Measurements from ENCODE around the gene EFR3B.

DNA sequence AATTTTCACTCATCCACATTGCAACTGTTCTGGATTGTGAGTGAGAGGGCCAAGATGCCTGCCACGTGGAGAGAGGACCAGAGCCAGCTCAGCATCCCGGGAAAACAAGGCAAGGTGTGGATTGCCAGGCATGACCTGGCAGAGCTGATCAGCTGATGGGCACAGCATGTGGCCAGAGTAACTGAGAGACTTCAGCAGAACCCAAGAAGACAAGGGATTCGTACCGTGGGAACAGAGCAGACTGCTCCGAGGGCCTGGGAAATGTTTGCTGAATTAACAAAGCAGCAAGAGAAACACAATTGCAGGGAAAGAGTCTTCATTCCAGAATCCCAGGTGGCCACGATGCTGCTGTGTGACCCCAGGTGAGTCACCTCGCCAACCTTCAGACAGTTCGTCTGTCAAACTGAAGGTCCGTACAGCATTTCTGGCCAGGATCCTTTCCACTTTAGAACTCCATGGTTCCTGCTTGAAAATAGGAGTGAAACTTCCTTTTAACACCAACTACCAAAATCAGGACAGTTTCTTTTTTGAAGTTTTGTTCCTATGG lies 152.8 kb downstream of the EFR3B start:
- TF ChIP-seq EZH2phosphoT487 (IDR thresholded peaks at IDR 0.05) (no peak), EZH2 (IDR thresholded peaks at IDR 0.05) (no peak)
- TF ChIP-seq, protein P1, sequence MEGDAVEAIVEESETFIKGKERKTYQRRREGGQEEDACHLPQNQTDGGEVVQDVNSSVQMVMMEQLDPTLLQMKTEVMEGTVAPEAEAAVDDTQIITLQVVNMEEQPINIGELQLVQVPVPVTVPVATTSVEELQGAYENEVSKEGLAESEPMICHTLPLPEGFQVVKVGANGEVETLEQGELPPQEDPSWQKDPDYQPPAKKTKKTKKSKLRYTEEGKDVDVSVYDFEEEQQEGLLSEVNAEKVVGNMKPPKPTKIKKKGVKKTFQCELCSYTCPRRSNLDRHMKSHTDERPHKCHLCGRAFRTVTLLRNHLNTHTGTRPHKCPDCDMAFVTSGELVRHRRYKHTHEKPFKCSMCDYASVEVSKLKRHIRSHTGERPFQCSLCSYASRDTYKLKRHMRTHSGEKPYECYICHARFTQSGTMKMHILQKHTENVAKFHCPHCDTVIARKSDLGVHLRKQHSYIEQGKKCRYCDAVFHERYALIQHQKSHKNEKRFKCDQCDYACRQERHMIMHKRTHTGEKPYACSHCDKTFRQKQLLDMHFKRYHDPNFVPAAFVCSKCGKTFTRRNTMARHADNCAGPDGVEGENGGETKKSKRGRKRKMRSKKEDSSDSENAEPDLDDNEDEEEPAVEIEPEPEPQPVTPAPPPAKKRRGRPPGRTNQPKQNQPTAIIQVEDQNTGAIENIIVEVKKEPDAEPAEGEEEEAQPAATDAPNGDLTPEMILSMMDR (IDR thresholded peaks at IDR 0.05): no peak

Measured in neural progenitor cell (in vitro differentiated cells).